ENCODE data around the gene NKX1-1. TPM values are rescaled to one million over a fixed set of nuclear protein-coding genes. Genes with fewer than 3 reads are reported as not detected.

Gene NKX1-1
- total and polyA plus RNA-seq, 2 experiments from 2014 or later, result not detected

DNA sequence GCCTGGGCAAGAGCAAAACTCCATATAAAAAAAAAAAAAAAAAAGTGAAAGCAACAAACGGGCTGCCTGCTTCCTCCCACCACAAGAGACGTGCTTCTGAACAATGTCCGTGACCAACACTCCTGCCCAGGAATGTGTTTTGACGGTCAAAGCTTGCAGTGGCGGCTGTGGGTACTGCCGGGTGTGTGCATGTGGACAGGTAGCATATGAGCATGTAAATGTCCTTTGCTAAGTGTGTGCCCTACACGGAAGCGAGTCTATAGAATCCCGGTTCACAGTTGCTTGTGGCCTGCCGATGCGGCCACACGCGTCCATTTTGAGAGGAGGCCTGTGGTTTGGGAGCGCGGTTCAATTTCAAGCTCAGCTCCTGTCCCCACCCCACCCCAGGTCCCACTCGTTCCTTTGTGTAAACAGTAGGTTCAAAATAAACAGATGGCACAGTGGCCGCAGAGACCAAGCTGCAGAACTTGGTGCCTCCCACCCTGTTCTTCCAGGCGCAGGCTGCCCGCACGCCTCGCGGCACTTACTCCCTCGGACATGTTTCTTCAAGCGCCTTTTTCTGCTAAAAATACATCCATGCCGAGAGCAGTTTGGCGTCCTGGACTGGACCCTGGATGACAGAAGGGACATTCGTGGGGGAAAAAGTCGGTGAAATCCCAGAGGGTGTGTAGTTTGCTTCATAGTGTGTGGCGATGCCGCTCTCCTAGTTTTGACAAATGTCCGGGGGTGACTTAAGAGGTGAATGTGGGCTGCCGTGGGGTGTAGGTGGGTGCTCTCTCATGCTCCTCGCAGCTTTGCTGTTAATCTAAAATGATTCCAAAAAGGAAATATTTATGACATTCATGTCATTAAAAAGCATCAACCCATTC is 11.5 kb upstream of the NKX1-1 start:
- peaks cover 3% of the 10 kb centered on the region; the same call in 2 of the 3 replicates for H3K4me1 Mint-ChIP-seq
- Histone ChIP-seq H3K79me2 (replicated peaks; ENCODE audit: insufficient read depth) (no peaks in the 10 kb centered on the region), H3K9me2 (ENCODE audit: insufficient read depth) (no peaks in the 10 kb centered on the region), H3K4me3 (no peak overlapping the region), H4K20me1 (replicated peaks; ENCODE audit: insufficient read depth) (no peaks in the 10 kb centered on the region), H3K27ac (ENCODE audit: low read depth) (no peak overlapping the region), H3K4me1 (ENCODE audit: insufficient read depth) (no peaks in the 10 kb centered on the region), H3K36me3 (ENCODE audit: insufficient read depth) (no peaks in the 10 kb centered on the region), H3K4me2 (no peak overlapping the region), H3K27me3 (ENCODE audit: insufficient read depth) (peaks cover 16% of the 10 kb centered on the region), H2AFZ (no peak overlapping the region), H3F3A (replicated peaks; ENCODE audit: low read depth) (0 out of 2 replicates have a peak, but pooled peaks cover 3% of the 10 kb centered on the region)
- ATAC-seq, result peak; percentile 12; the same call in 1 of the 3 replicates
- peaks cover 29% of the 10 kb centered on the region for H3K27me3 Mint-ChIP-seq (ENCODE audit: insufficient read depth, low read depth, poor library complexity)
- H3K27ac Mint-ChIP-seq, result no peak overlapping the region
- H3K9me3 Mint-ChIP-seq, result no peaks in the 10 kb centered on the region; the same call in 2 of the 3 replicates
- no peak for DNase-seq (ENCODE audit: low spot score)
- no peak overlapping the region for H3K4me3 Mint-ChIP-seq
- H3K36me3 Mint-ChIP-seq (ENCODE audit: low read depth), result no peaks in the 10 kb centered on the region
- TF ChIP-seq ZNF331 (CRISPR knock-in tag; IDR thresholded peaks at IDR 0.05; ENCODE audit: low read depth) (no peak), EZH2 (IDR thresholded peaks at IDR 0.05; ENCODE audit: low read depth, unreplicated experiment) (no peak), ZNF114 (CRISPR knock-in tag; IDR thresholded peaks at IDR 0.05) (no peak), POLR2AphosphoS5 (IDR thresholded peaks at IDR 0.05; ENCODE audit: low read depth) (no peak)
- TF ChIP-seq, protein P1, sequence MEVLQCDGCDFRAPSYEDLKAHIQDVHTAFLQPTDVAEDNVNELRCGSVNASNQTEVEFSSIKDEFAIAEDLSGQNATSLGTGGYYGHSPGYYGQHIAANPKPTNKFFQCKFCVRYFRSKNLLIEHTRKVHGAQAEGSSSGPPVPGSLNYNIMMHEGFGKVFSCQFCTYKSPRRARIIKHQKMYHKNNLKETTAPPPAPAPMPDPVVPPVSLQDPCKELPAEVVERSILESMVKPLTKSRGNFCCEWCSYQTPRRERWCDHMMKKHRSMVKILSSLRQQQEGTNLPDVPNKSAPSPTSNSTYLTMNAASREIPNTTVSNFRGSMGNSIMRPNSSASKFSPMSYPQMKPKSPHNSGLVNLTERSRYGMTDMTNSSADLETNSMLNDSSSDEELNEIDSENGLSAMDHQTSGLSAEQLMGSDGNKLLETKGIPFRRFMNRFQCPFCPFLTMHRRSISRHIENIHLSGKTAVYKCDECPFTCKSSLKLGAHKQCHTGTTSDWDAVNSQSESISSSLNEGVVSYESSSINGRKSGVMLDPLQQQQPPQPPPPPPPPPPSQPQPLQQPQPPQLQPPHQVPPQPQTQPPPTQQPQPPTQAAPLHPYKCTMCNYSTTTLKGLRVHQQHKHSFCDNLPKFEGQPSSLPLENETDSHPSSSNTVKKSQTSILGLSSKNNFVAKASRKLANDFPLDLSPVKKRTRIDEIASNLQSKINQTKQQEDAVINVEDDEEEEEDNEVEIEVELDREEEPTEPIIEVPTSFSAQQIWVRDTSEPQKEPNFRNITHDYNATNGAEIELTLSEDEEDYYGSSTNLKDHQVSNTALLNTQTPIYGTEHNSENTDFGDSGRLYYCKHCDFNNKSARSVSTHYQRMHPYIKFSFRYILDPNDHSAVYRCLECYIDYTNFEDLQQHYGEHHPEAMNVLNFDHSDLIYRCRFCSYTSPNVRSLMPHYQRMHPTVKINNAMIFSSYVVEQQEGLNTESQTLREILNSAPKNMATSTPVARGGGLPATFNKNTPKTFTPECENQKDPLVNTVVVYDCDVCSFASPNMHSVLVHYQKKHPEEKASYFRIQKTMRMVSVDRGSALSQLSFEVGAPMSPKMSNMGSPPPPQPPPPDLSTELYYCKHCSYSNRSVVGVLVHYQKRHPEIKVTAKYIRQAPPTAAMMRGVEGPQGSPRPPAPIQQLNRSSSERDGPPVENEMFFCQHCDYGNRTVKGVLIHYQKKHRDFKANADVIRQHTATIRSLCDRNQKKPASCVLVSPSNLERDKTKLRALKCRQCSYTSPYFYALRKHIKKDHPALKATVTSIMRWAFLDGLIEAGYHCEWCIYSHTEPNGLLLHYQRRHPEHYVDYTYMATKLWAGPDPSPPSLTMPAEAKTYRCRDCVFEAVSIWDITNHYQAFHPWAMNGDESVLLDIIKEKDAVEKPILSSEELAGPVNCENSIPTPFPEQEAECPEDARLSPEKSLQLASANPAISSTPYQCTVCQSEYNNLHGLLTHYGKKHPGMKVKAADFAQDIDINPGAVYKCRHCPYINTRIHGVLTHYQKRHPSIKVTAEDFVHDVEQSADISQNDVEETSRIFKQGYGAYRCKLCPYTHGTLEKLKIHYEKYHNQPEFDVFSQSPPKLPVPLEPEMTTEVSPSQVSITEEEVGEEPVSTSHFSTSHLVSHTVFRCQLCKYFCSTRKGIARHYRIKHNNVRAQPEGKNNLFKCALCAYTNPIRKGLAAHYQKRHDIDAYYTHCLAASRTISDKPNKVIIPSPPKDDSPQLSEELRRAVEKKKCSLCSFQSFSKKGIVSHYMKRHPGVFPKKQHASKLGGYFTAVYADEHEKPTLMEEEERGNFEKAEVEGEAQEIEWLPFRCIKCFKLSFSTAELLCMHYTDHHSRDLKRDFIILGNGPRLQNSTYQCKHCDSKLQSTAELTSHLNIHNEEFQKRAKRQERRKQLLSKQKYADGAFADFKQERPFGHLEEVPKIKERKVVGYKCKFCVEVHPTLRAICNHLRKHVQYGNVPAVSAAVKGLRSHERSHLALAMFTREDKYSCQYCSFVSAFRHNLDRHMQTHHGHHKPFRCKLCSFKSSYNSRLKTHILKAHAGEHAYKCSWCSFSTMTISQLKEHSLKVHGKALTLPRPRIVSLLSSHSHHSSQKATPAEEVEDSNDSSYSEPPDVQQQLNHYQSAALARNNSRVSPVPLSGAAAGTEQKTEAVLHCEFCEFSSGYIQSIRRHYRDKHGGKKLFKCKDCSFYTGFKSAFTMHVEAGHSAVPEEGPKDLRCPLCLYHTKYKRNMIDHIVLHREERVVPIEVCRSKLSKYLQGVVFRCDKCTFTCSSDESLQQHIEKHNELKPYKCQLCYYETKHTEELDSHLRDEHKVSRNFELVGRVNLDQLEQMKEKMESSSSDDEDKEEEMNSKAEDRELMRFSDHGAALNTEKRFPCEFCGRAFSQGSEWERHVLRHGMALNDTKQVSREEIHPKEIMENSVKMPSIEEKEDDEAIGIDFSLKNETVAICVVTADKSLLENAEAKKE (CRISPR knock-in tag; IDR thresholded peaks at IDR 0.05), result no peak
- TF ChIP-seq, protein P2, sequence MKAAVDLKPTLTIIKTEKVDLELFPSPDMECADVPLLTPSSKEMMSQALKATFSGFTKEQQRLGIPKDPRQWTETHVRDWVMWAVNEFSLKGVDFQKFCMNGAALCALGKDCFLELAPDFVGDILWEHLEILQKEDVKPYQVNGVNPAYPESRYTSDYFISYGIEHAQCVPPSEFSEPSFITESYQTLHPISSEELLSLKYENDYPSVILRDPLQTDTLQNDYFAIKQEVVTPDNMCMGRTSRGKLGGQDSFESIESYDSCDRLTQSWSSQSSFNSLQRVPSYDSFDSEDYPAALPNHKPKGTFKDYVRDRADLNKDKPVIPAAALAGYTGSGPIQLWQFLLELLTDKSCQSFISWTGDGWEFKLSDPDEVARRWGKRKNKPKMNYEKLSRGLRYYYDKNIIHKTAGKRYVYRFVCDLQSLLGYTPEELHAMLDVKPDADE (IDR thresholded peaks at IDR 0.05), result no peak
